Kidney (tissue), 14 donors: Measurements from ENCODE around the gene SWAP70. TPM values are rescaled to one million over a fixed set of nuclear protein-coding genes. Genes with fewer than 3 reads are reported as not detected.
"Not testable (repeated sequence)": the region's sequence is repeated elsewhere in the genome, so short reads cannot be mapped to it uniquely, and the experiment has no call there.

ENCODE experiments used
- DNase-seq, 5 donors: peaks; one replicate each; pipeline ENCODE4 v3.0.0-alpha.2; 2013 to 2020
- FAIRE-seq: peaks from 2 replicates; lab custom pipeline; 2012; peaks lifted over from hg19 to GRCh38; lab: Jason Lieb, UNC
- H3K27ac ChIP-seq, 2 donors: one replicate each; pipeline ENCODE4 v1.7.0; 2013; ENCODE audit warnings: low read depth in 2 of 2, low read length in 2 of 2, inconsistent platforms in 1 of 2
- H3K27me3 ChIP-seq: one replicate; pipeline ENCODE4 v1.7.1; 2013; ENCODE audit warnings: low read length, inconsistent platforms; ENCODE audit not compliant: control insufficient read depth, insufficient read depth
- H3K36me3 ChIP-seq, 3 donors: one replicate each; pipeline versions ENCODE4 v1.7.0 to v1.7.1; 2013; ENCODE audit warnings: low read length in 3 of 3, control low read depth in 1 of 3, inconsistent platforms in 1 of 3; ENCODE audit not compliant: insufficient read depth in 3 of 3, control insufficient read depth in 2 of 3
- H3K4me1 ChIP-seq, 3 donors: one replicate each; pipeline versions ENCODE4 v1.7.0 to v1.7.1; 2013; ENCODE audit warnings: low read length in 3 of 3, inconsistent platforms in 1 of 3, low read depth in 1 of 3; ENCODE audit not compliant: control insufficient read depth in 2 of 3, insufficient read depth in 2 of 3
- H3K4me3 ChIP-seq, 3 donors: one replicate each; pipeline versions ENCODE4 v1.7.0 to v1.8.1; 2013; ENCODE audit warnings: low read length in 3 of 3, control low read depth in 1 of 3, inconsistent platforms in 1 of 3
- H3K9ac ChIP-seq, 3 donors: one replicate each; pipeline versions ENCODE4 v1.7.0 to v1.7.1; 2013; ENCODE audit warnings: low read length in 3 of 3, control low read depth in 1 of 3, inconsistent platforms in 1 of 3
- H3K9me3 ChIP-seq, 3 donors: one replicate each; pipeline versions ENCODE4 v1.7.0 to v1.7.1; 2013; ENCODE audit warnings: low read length in 3 of 3, control low read depth in 1 of 3, inconsistent platforms in 1 of 3; ENCODE audit not compliant: control insufficient read depth in 2 of 3, insufficient read depth in 1 of 3
- CTCF ChIP-seq: IDR thresholded peaks from 3 replicates; pipeline ENCODE4 v1.5.1; 2012; ENCODE audit warnings: mild to moderate bottlenecking, moderate library complexity, borderline replicate concordance; ENCODE audit not compliant: insufficient read depth; ENCODE audit errors: extremely low read depth
- intact Hi-C: fragments of 100-400 bp; cut with DNase I; formaldehyde crosslinking; loops from one replicate; pipeline ENCODE4 v1.11.1; 2022
- polyA plus RNA-seq: library from polyadenylated mRNA; stranded (reverse); fragments of 350-450 nt; fragmentation: Illumina TruSeq; extraction: RNeasy Lipid Tissue Mini Kit (QIAGEN cat#74804); gene quantifications from one replicate; pipeline ENCODE4 v1.2.3, GENCODE V29; 2014; ENCODE audit warnings: low read depth, low replicate concordance; ENCODE audit not compliant: insufficient read depth
- total RNA-seq: library from RNA; stranded (reverse); fragmentation: NEBNext Ultra II Directional; extraction: Animal tissue kit (Norgen Biotek cat#: 25700); gene quantifications from one replicate; pipeline ENCODE4 v1.2.1, GENCODE V29; 2021
- donor health status: control.
- donor health status: control.
- donor health status: control.
- donor health status: control.
- donor health status: control.
- donor health status: DM: yes; HTN: yes; CAD: no.
- donor health status: Normal renal cell carcinoma (clear cell type).

The SWAP70 gene
- total and polyA plus RNA-seq, 2 donors from 2014 or later = 11.1 to 61.0 TPM

GRCh38 chr11:9691865-9692264 is 28.0 kb downstream of the SWAP70 start:
- Histone ChIP-seq H3K27ac (peak overlapping the region in 1 of 2 donors; percentile 20), H3K4me1 (peaks cover 2 to 20% (median 10%) of the 10 kb centered on the region in 3 donors), H3K9me3 (no peaks in the 10 kb centered on the region), H3K9ac (no peak overlapping the region), H3K27me3 (no peaks in the 10 kb centered on the region), H3K4me3 (no peak overlapping the region), H3K36me3 (peaks cover 0 to 13% (median 2%) of the 10 kb centered on the region in 3 donors)
- TF ChIP-seq CTCF = no peak
- no peak for DNase-seq
- no peak for FAIRE-seq
- intact Hi-C loops = no loop called here

GRCh38 chr11:9692691-9693090 is 28.8 kb downstream of the SWAP70 start:
- no peaks in the 10 kb centered on the region for H3K27me3 ChIP-seq
- H3K9me3 ChIP-seq = no peaks in the 10 kb centered on the region
- intact Hi-C loops = no loop called here
- no peak overlapping the region for H3K27ac ChIP-seq
- no peak overlapping the region for H3K4me3 ChIP-seq
- no peak overlapping the region for H3K9ac ChIP-seq
- H3K4me1 ChIP-seq = peaks cover 2 to 20% (median 9%) of the 10 kb centered on the region in 3 donors
- TF ChIP-seq CTCF = no peak
- FAIRE-seq (peak; percentile 61), DNase-seq (peak in 1 of 5 donors; percentile 34)
- H3K36me3 ChIP-seq = peaks cover 0 to 13% (median 2%) of the 10 kb centered on the region in 3 donors

GRCh38 chr11:9693801-9694553 is 30.1 kb downstream of the SWAP70 start:
- Histone ChIP-seq H3K27me3 (no peaks in the 10 kb centered on the region), H3K4me1 (peaks cover 2 to 12% (median 5%) of the 10 kb centered on the region in 3 donors), H3K9ac (no peak overlapping the region), H3K9me3 (no peaks in the 10 kb centered on the region), H3K27ac (no peak overlapping the region), H3K36me3 (peaks cover 0 to 13% (median 2%) of the 10 kb centered on the region in 3 donors), H3K4me3 (no peak overlapping the region)
- DNase-seq (no peak), FAIRE-seq (no peak)
- TF ChIP-seq CTCF = no peak
- intact Hi-C loops = no loop called here

- H3K9ac ChIP-seq, DNase-seq, H3K27ac ChIP-seq, H3K9me3 ChIP-seq, FAIRE-seq, intact Hi-C loops, H3K4me3 ChIP-seq, H3K27me3 ChIP-seq, H3K4me1 ChIP-seq: not testable (repeated sequence)
- peaks cover 0 to 13% (median 2%) of the 10 kb centered on the region in 3 donors for H3K36me3 ChIP-seq
These were observed 31.4 kb downstream of the SWAP70 start for GRCh38 chr11:9695228-9695627.
